Body of pancreas (tissue), 4 donors: ENCODE measurements around the gene RTP2. TPM values are rescaled to one million over a fixed set of nuclear protein-coding genes. Genes with fewer than 3 reads are reported as not detected.

Experiments
- ATAC-seq: fragments of 150-250 bp; one replicate; pipeline ENCODE4 v1.9.1; 2016
- DNase-seq, 4 donors: peaks; one replicate each; pipeline ENCODE4 v3.0.0-alpha.2; 2019
- H3K27ac ChIP-seq, 4 donors: fragments of 200-600 bp; sonication (generic); 1 replicate in 3 of 4; 2 replicates in 1 of 4; pipeline versions ENCODE4 v1.5.1 to v1.6.1; 2016 to 2019; ENCODE audit warnings: mild to moderate bottlenecking in 1 of 4, mixed read lengths in 1 of 4, moderate library complexity in 1 of 4
- H3K27me3 ChIP-seq, 2 donors: fragments of 200-600 bp; sonication (generic); one replicate each; pipeline ENCODE4 v1.6.0; 2016; ENCODE audit warnings: mild to moderate bottlenecking in 1 of 2
- H3K36me3 ChIP-seq, 2 donors: fragments of 200-600 bp; sonication (generic); replicated peaks in 1 of 2; 2 replicates each; pipeline ENCODE4 v1.5.1; 2016; ENCODE audit warnings: low read depth in 2 of 2; ENCODE audit not compliant: insufficient read depth in 1 of 2
- H3K4me1 ChIP-seq: fragments of 200-600 bp; sonication (generic); one replicate; pipeline ENCODE4 v1.6.0; 2016
- H3K4me3 ChIP-seq, 2 donors: fragments of 200-600 bp; sonication (generic); 1 replicate in 1 of 2; 2 replicates in 1 of 2; pipeline ENCODE4 v1.5.1; 2016 to 2019
- H3K9me3 ChIP-seq, 3 donors: fragments of 200-600 bp; sonication (generic); 1 replicate in 2 of 3; 2 replicates in 1 of 3; pipeline ENCODE4 v1.5.1; 2016
- POLR2A ChIP-seq, 3 donors: fragments of 450-650 bp; IDR thresholded peaks; one replicate each; pipeline ENCODE4 v1.6.1; 2016; ENCODE audit warnings: antibody characterized with exemption in 3 of 3, mild to moderate bottlenecking in 2 of 3
- WGBS, 2 donors: methylation state at CpG; one replicate each; pipeline ENCODE4 v1.1.5; 2017; 5-methylcytosine and 5-hydroxymethylcytosine counted together
- intact Hi-C: fragments of 100-400 bp; cut with DNase I; formaldehyde crosslinking; loops from one replicate; pipeline ENCODE4 v1.15.1; 2023
- total RNA-seq, 2 donors: library from RNA; depleted of rRNA; stranded (reverse); fragments of >200 nt; gene quantifications; one replicate each; pipeline ENCODE4 v1.1.0, GENCODE V29; 2016
- TF ChIP-seq, protein P1 (sequence below), 7 experiments: fragments of 450-650 bp in 4 of 7; fragments of 200-600 bp in 3 of 7; sonication (generic) in 3 of 7; IDR thresholded peaks; one replicate each; pipeline ENCODE4 v1.5.1; 2016 to 2019; ENCODE audit warnings: antibody characterized with exemption in 7 of 7

The RTP2 gene
- total RNA-seq, 2 donors from 2014 or later, result not detected

DNA sequence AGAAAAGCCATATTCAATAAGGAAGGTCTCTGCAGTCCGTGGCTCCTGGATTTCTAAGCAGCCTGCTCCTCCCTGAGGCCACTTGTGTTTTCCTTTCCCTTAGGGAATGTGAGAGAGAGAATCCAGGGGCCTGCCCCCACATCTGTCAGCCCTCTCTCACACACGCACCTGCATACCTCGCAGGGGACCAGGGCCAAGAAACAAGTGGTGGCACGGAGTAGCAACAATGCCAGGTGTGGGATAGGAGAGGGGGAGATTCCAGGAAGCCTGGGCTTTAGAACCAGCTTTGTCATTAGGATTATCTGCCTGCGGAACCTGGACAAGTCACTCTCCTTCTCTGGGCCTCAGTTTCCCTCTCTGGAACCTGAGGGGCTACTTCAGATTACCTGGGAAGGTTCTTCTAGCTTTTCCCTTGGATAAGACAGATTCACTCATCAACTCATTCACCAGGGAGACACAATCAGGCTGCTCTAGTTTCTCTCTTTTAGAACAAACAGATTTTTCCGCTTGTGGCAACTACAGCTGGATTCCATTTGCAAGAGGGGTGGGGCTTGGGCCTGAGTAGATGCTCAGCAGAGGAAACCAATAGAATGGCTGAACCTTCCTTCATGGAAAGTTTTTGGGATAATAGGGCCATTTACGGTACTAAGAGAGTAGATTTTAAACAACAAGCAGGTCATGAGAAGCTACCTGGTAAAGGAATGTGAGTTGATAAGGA is 23.5 kb upstream of the RTP2 start:
- Histone ChIP-seq H3K27ac (no peak overlapping the region), H3K4me3 (no peak overlapping the region), H3K36me3 (peaks cover 42 to 85% of the 10 kb centered on the region in 2 donors), H3K4me1 (no peaks in the 10 kb centered on the region), H3K9me3 (no peaks in the 10 kb centered on the region), H3K27me3 (no peaks in the 10 kb centered on the region)
- ATAC-seq, result no peak
- intact Hi-C loops, result no loop called here
- DNase-seq, result no peak
- no peak for TF ChIP-seq POLR2A (IDR thresholded peaks at IDR 0.05)
- TF ChIP-seq, protein P1, sequence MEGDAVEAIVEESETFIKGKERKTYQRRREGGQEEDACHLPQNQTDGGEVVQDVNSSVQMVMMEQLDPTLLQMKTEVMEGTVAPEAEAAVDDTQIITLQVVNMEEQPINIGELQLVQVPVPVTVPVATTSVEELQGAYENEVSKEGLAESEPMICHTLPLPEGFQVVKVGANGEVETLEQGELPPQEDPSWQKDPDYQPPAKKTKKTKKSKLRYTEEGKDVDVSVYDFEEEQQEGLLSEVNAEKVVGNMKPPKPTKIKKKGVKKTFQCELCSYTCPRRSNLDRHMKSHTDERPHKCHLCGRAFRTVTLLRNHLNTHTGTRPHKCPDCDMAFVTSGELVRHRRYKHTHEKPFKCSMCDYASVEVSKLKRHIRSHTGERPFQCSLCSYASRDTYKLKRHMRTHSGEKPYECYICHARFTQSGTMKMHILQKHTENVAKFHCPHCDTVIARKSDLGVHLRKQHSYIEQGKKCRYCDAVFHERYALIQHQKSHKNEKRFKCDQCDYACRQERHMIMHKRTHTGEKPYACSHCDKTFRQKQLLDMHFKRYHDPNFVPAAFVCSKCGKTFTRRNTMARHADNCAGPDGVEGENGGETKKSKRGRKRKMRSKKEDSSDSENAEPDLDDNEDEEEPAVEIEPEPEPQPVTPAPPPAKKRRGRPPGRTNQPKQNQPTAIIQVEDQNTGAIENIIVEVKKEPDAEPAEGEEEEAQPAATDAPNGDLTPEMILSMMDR (IDR thresholded peaks at IDR 0.05), result no peak
- WGBS, 2 donors, result 81 to 92% methylated on average over 7 of the region's 7 CpGs

DNA sequence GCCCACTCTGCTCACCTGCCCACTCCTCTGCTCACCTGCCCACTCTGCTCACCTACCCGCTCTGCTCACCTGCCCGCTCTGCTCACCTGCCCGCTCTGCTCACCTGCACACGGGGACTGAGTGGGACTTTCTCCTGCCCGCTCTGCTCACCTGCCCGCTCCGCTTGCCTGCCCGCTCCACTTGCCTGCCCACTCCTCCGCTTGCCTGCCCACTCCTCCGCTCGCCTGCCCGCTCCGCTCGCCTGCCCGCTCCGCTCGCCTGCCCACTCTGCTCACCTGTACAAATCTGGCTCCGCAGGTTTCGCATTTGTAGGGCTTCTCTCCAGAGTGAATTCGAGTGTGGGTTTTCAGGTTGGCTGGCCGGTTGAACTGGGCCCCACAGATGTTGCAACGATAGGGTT is 22.9 kb upstream of the RTP2 start:
- WGBS, 2 donors, result 90 to 91% methylated on average over 22 of the region's 22 CpGs
- peaks cover 3% of the 10 kb centered on the region for H3K4me1 ChIP-seq
- intact Hi-C loops, result no loop called here
- TF ChIP-seq, protein P1 (IDR thresholded peaks at IDR 0.05), result no peak
- no peak for TF ChIP-seq POLR2A (IDR thresholded peaks at IDR 0.05)
- DNase-seq (no peak), ATAC-seq (no peak)
- H3K4me3 ChIP-seq, result no peak overlapping the region
- peaks cover 42 to 79% of the 10 kb centered on the region in 2 donors for H3K36me3 ChIP-seq
- H3K27ac ChIP-seq, result no peak overlapping the region
- no peaks in the 10 kb centered on the region for H3K27me3 ChIP-seq
- no peaks in the 10 kb centered on the region for H3K9me3 ChIP-seq

DNA sequence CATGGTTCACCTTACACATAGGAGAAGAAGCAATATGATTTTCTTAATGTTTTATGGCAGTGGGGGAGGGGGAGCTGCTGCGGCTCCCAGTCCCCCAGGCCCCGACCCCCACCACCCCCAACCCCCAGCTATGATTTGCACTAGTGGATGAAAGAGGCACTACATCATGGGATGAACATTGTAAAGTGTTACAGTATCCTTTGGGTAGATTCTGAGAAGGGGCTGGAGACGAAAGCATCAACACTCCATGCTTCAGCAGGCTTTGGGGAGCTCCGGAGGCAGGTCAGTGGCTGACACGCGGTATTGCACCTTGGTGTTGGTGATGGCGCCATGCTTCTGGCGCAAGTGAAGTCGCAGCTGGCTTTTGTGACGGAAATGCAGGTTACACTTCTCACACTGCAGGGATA is 19.9 kb upstream of the RTP2 start:
- no peaks in the 10 kb centered on the region for H3K27me3 ChIP-seq
- 87 to 89% methylated on average over 10 of the region's 10 CpGs for WGBS, 2 donors
- H3K4me3 ChIP-seq, result no peak overlapping the region
- DNase-seq (no peak), ATAC-seq (no peak)
- H3K36me3 ChIP-seq, result peaks cover 19 to 53% of the 10 kb centered on the region in 2 donors
- peaks cover 9% of the 10 kb centered on the region for H3K4me1 ChIP-seq
- intact Hi-C loops, result no loop called here
- H3K27ac ChIP-seq, result no peak overlapping the region
- TF ChIP-seq, protein P1 (IDR thresholded peaks at IDR 0.05), result no peak
- no peak for TF ChIP-seq POLR2A (IDR thresholded peaks at IDR 0.05)
- no peaks in the 10 kb centered on the region for H3K9me3 ChIP-seq

DNA sequence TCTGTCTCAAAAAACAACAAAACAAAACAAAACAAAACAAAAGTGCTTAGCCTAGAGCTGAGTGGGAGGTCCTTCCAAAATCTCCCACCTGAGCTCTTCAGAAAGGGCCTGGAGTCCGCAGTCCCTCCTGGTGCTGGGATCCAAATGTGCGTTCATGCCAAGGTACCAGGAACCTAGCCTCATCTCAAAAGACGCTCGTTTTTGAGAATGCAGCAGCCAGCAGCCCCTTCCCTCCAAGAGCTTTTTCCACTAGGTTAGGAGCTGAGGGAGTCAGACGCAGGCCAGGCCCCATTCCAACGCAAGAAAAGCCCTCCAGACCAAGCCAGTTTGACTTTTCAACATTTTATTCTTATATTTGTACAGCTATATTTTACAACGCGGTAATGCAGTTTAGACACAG is 18.7 kb upstream of the RTP2 start:
- H3K36me3 ChIP-seq, result peaks cover 19 to 44% of the 10 kb centered on the region in 2 donors
- WGBS, 2 donors, result 84 to 90% methylated on average over 8 of the region's 8 CpGs

More for the DNA sequence above, 18.7 kb upstream of the RTP2 start:
- DNase-seq (no peak), ATAC-seq (no peak)
- Histone ChIP-seq H3K27me3 (no peaks in the 10 kb centered on the region), H3K9me3 (no peaks in the 10 kb centered on the region), H3K4me1 (peaks cover 9% of the 10 kb centered on the region), H3K4me3 (no peak overlapping the region), H3K27ac (no peak overlapping the region)
- intact Hi-C loops, result no loop called here
- no peak for TF ChIP-seq POLR2A (IDR thresholded peaks at IDR 0.05)
- TF ChIP-seq, protein P1 (IDR thresholded peaks at IDR 0.05), result no peak
